ENCODE measurements around the gene SGCD.

Gene SGCD

GRCh38 chr5:156498226-156498980 lies 171.4 kb downstream of the SGCD start:
- no peak overlapping the region for H3K4me3 Mint-ChIP-seq
- no peaks in the 10 kb centered on the region for H3K36me3 Mint-ChIP-seq (ENCODE audit: low read depth)

GRCh38 chr5:156500755-156501154 lies 173.8 kb downstream of the SGCD start:
- no peaks in the 10 kb centered on the region for H3K27me3 Mint-ChIP-seq (ENCODE audit: low read depth)
- no peak overlapping the region for H3K27ac Mint-ChIP-seq

More at GRCh38 chr5:156498226-156498980, 171.4 kb downstream of the SGCD start:
- no peaks in the 10 kb centered on the region for H3K9me3 Mint-ChIP-seq
- no peaks in the 10 kb centered on the region for H3K27me3 Mint-ChIP-seq (ENCODE audit: low read depth)
- DNase-seq (ENCODE audit: low spot score): no peak
- no peaks in the 10 kb centered on the region for H3K4me1 Mint-ChIP-seq (ENCODE audit: low read depth)
- H3K27ac Mint-ChIP-seq: no peak overlapping the region

GRCh38 chr5:156505101-156505500 lies 178.1 kb downstream of the SGCD start:
- Mint-ChIP-seq H3K4me3 (no peak overlapping the region), H3K4me1 (ENCODE audit: low read depth) (no peaks in the 10 kb centered on the region), H3K9me3 (no peaks in the 10 kb centered on the region), H3K36me3 (ENCODE audit: low read depth) (no peaks in the 10 kb centered on the region), H3K27me3 (ENCODE audit: low read depth) (peaks cover 7% of the 10 kb centered on the region), H3K27ac (no peak overlapping the region)
- DNase-seq (ENCODE audit: low spot score): no peak

More at GRCh38 chr5:156500755-156501154, 173.8 kb downstream of the SGCD start:
- Mint-ChIP-seq H3K4me1 (ENCODE audit: low read depth) (no peaks in the 10 kb centered on the region), H3K36me3 (ENCODE audit: low read depth) (no peaks in the 10 kb centered on the region), H3K9me3 (no peaks in the 10 kb centered on the region), H3K4me3 (no peak overlapping the region)
- DNase-seq (ENCODE audit: low spot score): no peak

- H3K27ac Mint-ChIP-seq: no peak overlapping the region
- H3K9me3 Mint-ChIP-seq: no peaks in the 10 kb centered on the region
- H3K27me3 Mint-ChIP-seq (ENCODE audit: low read depth): peaks cover 3% of the 10 kb centered on the region
- no peaks in the 10 kb centered on the region for H3K4me1 Mint-ChIP-seq (ENCODE audit: low read depth)
- H3K4me3 Mint-ChIP-seq: no peak overlapping the region
- DNase-seq (ENCODE audit: low spot score): no peak
- no peaks in the 10 kb centered on the region for H3K36me3 Mint-ChIP-seq (ENCODE audit: low read depth)
Measured at GRCh38 chr5:156513123-156513815, 186.3 kb downstream of the SGCD start.

GRCh38 chr5:156515121-156515520 lies 188.2 kb downstream of the SGCD start:
- no peak for DNase-seq (ENCODE audit: low spot score)
- Mint-ChIP-seq H3K27ac (no peak overlapping the region), H3K4me3 (no peak overlapping the region), H3K36me3 (ENCODE audit: low read depth) (no peaks in the 10 kb centered on the region), H3K9me3 (peaks cover 10% of the 10 kb centered on the region), H3K27me3 (ENCODE audit: low read depth) (no peaks in the 10 kb centered on the region), H3K4me1 (ENCODE audit: low read depth) (no peaks in the 10 kb centered on the region)

GRCh38 chr5:156515803-156516360 lies 188.9 kb downstream of the SGCD start:
- peaks cover 10% of the 10 kb centered on the region for H3K9me3 Mint-ChIP-seq
- H3K4me3 Mint-ChIP-seq: no peak overlapping the region
- H3K36me3 Mint-ChIP-seq (ENCODE audit: low read depth): no peaks in the 10 kb centered on the region
- DNase-seq (ENCODE audit: low spot score): no peak
- no peaks in the 10 kb centered on the region for H3K4me1 Mint-ChIP-seq (ENCODE audit: low read depth)
- H3K27ac Mint-ChIP-seq: no peak overlapping the region
- no peaks in the 10 kb centered on the region for H3K27me3 Mint-ChIP-seq (ENCODE audit: low read depth)

- DNase-seq (ENCODE audit: low spot score): no peak
- Mint-ChIP-seq H3K4me3 (no peak overlapping the region), H3K36me3 (ENCODE audit: low read depth) (no peaks in the 10 kb centered on the region), H3K27ac (no peak overlapping the region), H3K4me1 (ENCODE audit: low read depth) (no peaks in the 10 kb centered on the region), H3K27me3 (ENCODE audit: low read depth) (no peaks in the 10 kb centered on the region), H3K9me3 (peaks cover 10% of the 10 kb centered on the region)
Measured at GRCh38 chr5:156522651-156523529, 195.9 kb downstream of the SGCD start.

- H3K4me3 Mint-ChIP-seq: no peak overlapping the region
- H3K27ac Mint-ChIP-seq: no peak overlapping the region
- no peaks in the 10 kb centered on the region for H3K27me3 Mint-ChIP-seq (ENCODE audit: low read depth)
- peaks cover 7% of the 10 kb centered on the region for H3K9me3 Mint-ChIP-seq
- H3K36me3 Mint-ChIP-seq (ENCODE audit: low read depth): no peaks in the 10 kb centered on the region
- no peaks in the 10 kb centered on the region for H3K4me1 Mint-ChIP-seq (ENCODE audit: low read depth)
- no peak for DNase-seq (ENCODE audit: low spot score)
Measured at GRCh38 chr5:156523607-156524006, 196.6 kb downstream of the SGCD start.

- Mint-ChIP-seq H3K36me3 (ENCODE audit: low read depth) (no peaks in the 10 kb centered on the region), H3K4me1 (ENCODE audit: low read depth) (no peaks in the 10 kb centered on the region), H3K4me3 (no peak overlapping the region), H3K9me3 (no peaks in the 10 kb centered on the region), H3K27ac (no peak overlapping the region), H3K27me3 (ENCODE audit: low read depth) (no peaks in the 10 kb centered on the region)
- DNase-seq (ENCODE audit: low spot score): no peak
Measured at GRCh38 chr5:156526081-156526925, 199.3 kb downstream of the SGCD start.

- no peak for DNase-seq (ENCODE audit: low spot score)
- H3K36me3 Mint-ChIP-seq (ENCODE audit: low read depth): no peaks in the 10 kb centered on the region
Measured at GRCh38 chr5:156527611-156528010, 200.6 kb downstream of the SGCD start.

GRCh38 chr5:156528673-156529072 lies 201.7 kb downstream of the SGCD start:
- Mint-ChIP-seq H3K4me3 (no peak overlapping the region), H3K27ac (no peak overlapping the region), H3K36me3 (ENCODE audit: low read depth) (no peaks in the 10 kb centered on the region), H3K4me1 (ENCODE audit: low read depth) (no peaks in the 10 kb centered on the region), H3K27me3 (ENCODE audit: low read depth) (no peaks in the 10 kb centered on the region), H3K9me3 (no peaks in the 10 kb centered on the region)
- DNase-seq (ENCODE audit: low spot score): no peak

More at GRCh38 chr5:156527611-156528010, 200.6 kb downstream of the SGCD start:
- no peaks in the 10 kb centered on the region for H3K9me3 Mint-ChIP-seq
- no peaks in the 10 kb centered on the region for H3K27me3 Mint-ChIP-seq (ENCODE audit: low read depth)
- no peak overlapping the region for H3K4me3 Mint-ChIP-seq
- no peak overlapping the region for H3K27ac Mint-ChIP-seq
- no peaks in the 10 kb centered on the region for H3K4me1 Mint-ChIP-seq (ENCODE audit: low read depth)

GRCh38 chr5:156529892-156530291 lies 202.9 kb downstream of the SGCD start:
- Mint-ChIP-seq H3K4me3 (no peak overlapping the region), H3K27ac (no peak overlapping the region), H3K9me3 (no peaks in the 10 kb centered on the region), H3K4me1 (ENCODE audit: low read depth) (no peaks in the 10 kb centered on the region), H3K36me3 (ENCODE audit: low read depth) (no peaks in the 10 kb centered on the region), H3K27me3 (ENCODE audit: low read depth) (no peaks in the 10 kb centered on the region)
- no peak for DNase-seq (ENCODE audit: low spot score)

- DNase-seq (ENCODE audit: low spot score): no peak
- Mint-ChIP-seq H3K9me3 (no peaks in the 10 kb centered on the region), H3K27me3 (ENCODE audit: low read depth) (no peaks in the 10 kb centered on the region), H3K36me3 (ENCODE audit: low read depth) (no peaks in the 10 kb centered on the region), H3K4me3 (no peak overlapping the region), H3K4me1 (ENCODE audit: low read depth) (no peaks in the 10 kb centered on the region), H3K27ac (no peak overlapping the region)
Measured at GRCh38 chr5:156531199-156531598, 204.2 kb downstream of the SGCD start.

All from T-helper 2 cell treated with Interferon-gamma antibody and Interleukin-4, amounts not matched to agents 5 μg/mL and 100 μg/mL, for 36 hours (primary cell).